Type B pancreatic cell (in vitro differentiated cells): Measurements from ENCODE around the gene CRYBB1. TPM values are rescaled to one million over a fixed set of nuclear protein-coding genes. Genes with fewer than 3 reads are reported as not detected.

Experiments
- DNase-seq: peaks from one replicate; pipeline ENCODE4 v3.0.0; 2021; ENCODE audit warnings: mixed read lengths; ENCODE audit not compliant: unreplicated experiment; ENCODE audit errors: extremely low spot score
- H3K27ac Mint-ChIP-seq: 2 replicates; pipeline ENCODE4 v1.8.0; 2021; ENCODE audit warnings: mild to moderate bottlenecking, mixed read lengths
- H3K27me3 Mint-ChIP-seq: 2 replicates; pipeline ENCODE4 v1.8.0; 2021; ENCODE audit warnings: mixed read lengths
- H3K36me3 Mint-ChIP-seq: 2 replicates; pipeline ENCODE4 v1.8.0; 2021; ENCODE audit warnings: mixed read lengths
- H3K4me1 Mint-ChIP-seq: one replicate; pipeline ENCODE4 v1.8.0; 2021; ENCODE audit warnings: mixed read lengths; ENCODE audit not compliant: unreplicated experiment
- H3K4me3 Mint-ChIP-seq: 2 replicates; pipeline ENCODE4 v1.8.0; 2021; ENCODE audit warnings: mild to moderate bottlenecking, mixed read lengths
- H3K9me3 Mint-ChIP-seq: 2 replicates; pipeline ENCODE4 v1.8.0; 2021; ENCODE audit warnings: mixed read lengths
- total RNA-seq: library from RNA; stranded (reverse); gene quantifications from 2 replicates; pipeline ENCODE4 v1.2.1, GENCODE V29; 2021; ENCODE audit warnings: low replicate concordance
- TF ChIP-seq, protein P1 (sequence below): fragments of 200-600 bp; sonication (generic); conservative IDR thresholded peaks from 2 replicates; pipeline ENCODE4 v1.5.0; 2021; ENCODE audit warnings: antibody characterized with exemption, mild to moderate bottlenecking

Gene CRYBB1
- total RNA-seq, 1 donor from 2014 or later = 4.6 TPM

DNA sequence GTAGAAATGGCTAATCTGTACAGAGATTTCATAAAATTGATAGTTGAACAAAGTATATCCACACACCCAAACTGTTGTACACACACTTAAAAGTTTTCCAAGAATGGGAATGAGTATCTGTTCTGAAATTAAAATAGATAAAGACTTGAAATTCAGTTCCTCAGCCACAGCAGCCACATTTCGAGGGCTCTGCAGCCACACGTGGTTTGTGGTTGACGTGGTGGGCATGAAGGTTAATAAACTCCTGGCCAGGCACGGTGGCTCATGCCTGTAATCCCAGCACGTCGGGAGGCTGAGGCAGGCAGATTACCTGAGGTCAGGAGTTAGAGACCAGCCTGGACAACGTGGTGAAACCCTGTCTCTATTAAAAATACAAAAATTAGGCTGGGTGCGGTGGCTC lies 51.9 kb downstream of the CRYBB1 start:
- TF ChIP-seq, protein P1, sequence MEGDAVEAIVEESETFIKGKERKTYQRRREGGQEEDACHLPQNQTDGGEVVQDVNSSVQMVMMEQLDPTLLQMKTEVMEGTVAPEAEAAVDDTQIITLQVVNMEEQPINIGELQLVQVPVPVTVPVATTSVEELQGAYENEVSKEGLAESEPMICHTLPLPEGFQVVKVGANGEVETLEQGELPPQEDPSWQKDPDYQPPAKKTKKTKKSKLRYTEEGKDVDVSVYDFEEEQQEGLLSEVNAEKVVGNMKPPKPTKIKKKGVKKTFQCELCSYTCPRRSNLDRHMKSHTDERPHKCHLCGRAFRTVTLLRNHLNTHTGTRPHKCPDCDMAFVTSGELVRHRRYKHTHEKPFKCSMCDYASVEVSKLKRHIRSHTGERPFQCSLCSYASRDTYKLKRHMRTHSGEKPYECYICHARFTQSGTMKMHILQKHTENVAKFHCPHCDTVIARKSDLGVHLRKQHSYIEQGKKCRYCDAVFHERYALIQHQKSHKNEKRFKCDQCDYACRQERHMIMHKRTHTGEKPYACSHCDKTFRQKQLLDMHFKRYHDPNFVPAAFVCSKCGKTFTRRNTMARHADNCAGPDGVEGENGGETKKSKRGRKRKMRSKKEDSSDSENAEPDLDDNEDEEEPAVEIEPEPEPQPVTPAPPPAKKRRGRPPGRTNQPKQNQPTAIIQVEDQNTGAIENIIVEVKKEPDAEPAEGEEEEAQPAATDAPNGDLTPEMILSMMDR = no peak
- Mint-ChIP-seq H3K4me1 (peaks cover 14% of the 10 kb centered on the region), H3K27ac (no peak overlapping the region)

DNA sequence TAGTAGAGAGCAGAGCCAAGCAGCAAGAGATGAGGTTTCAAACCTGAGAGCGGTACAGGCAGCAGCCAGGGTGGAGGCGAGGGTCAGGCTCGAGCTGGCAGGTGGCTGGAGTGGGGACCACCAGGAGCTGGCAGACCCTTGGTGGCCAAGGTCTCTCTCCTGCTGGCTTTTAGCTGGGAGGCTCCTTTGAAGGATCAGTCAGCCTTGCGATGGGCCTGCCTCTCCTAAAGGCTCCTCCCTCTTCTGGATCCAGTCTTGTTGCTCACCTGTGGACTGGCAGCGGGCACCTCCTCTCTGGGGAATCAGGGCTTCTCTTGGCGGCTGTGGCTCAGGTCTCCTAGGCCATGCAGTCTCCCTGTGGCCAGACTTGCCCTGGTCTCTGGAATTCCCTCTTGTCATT lies 52.6 kb downstream of the CRYBB1 start:
- no peak overlapping the region for H3K4me3 Mint-ChIP-seq
- H3K9me3 Mint-ChIP-seq = no peaks in the 10 kb centered on the region
- H3K27ac Mint-ChIP-seq = no peak overlapping the region
- H3K36me3 Mint-ChIP-seq = no peaks in the 10 kb centered on the region
- TF ChIP-seq, protein P1 = no peak
- DNase-seq = no peak
- no peaks in the 10 kb centered on the region for H3K27me3 Mint-ChIP-seq
- H3K4me1 Mint-ChIP-seq = peaks cover 8% of the 10 kb centered on the region

More for the DNA sequence above, 51.9 kb downstream of the CRYBB1 start:
- no peak for DNase-seq
- H3K4me3 Mint-ChIP-seq = no peak overlapping the region
- no peaks in the 10 kb centered on the region for H3K9me3 Mint-ChIP-seq
- H3K27me3 Mint-ChIP-seq = no peaks in the 10 kb centered on the region
- H3K36me3 Mint-ChIP-seq = no peaks in the 10 kb centered on the region

DNA sequence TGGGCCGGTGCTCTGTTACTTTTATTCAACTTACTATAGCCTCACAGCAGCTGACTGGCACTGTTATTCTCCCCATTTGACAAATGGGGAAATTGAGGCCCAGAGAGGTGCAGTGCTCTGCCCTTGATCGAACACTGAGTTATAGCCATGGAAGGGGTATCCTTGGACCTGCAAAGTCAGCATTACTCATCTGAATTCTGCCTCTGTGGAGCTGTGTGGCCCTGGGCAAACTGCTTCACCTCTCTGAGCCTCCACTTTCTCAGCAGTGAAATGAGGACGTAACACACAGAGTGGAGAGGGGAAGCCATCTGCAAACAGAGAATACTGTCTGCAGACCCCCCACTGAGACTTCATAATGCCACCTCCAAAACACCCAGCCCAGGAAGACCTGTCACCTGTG lies 53.2 kb downstream of the CRYBB1 start:
- Mint-ChIP-seq H3K9me3 (no peaks in the 10 kb centered on the region), H3K27me3 (no peaks in the 10 kb centered on the region), H3K4me3 (no peak overlapping the region), H3K27ac (no peak overlapping the region), H3K36me3 (no peaks in the 10 kb centered on the region), H3K4me1 (peaks cover 8% of the 10 kb centered on the region)
- TF ChIP-seq, protein P1 = no peak
- no peak for DNase-seq

DNA sequence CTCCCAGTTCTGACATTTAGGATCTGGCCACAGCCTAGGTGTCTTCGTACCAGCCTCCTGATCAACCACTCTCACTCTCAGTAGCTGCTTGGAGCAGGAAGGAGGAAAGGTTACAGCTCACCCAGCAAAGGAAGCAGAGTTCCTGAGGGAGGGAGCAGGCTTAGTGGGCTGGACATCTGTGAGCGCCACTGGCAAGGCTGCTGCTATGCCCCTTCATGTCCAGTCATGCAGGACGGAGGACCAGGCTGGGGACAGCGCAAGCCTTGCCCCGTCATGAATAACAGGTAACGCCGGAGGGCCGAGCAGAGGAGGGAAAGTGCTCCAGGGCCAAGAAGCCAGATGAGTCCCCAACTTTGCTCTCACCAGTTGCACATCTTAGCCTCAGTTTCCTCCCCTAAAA lies 53.6 kb downstream of the CRYBB1 start:
- Mint-ChIP-seq H3K9me3 (no peaks in the 10 kb centered on the region), H3K27ac (no peak overlapping the region), H3K36me3 (no peaks in the 10 kb centered on the region), H3K4me1 (peaks cover 8% of the 10 kb centered on the region), H3K27me3 (no peaks in the 10 kb centered on the region), H3K4me3 (no peak overlapping the region)
- TF ChIP-seq, protein P1 = no peak
- DNase-seq = no peak

DNA sequence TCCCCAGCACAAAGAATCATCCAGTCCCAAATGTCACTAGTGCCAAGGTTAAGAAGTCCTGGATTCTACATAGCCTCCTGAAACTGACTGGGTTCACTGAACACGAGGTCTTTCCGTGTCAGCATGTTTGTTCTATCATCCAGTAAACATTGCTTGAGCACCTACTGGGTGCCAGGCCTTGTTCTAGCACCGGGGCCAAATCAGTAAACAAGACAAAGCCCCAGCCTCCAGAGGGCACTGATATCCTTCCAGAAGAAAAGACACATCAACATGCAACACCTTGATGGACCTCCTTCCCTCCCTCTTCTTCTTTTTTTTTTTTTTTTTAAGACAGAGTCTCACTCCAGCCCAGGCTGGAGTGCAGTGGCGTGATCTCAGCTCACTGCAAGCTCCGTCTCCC lies 54.8 kb downstream of the CRYBB1 start:
- Mint-ChIP-seq H3K36me3 (no peaks in the 10 kb centered on the region), H3K4me1 (peaks cover 8% of the 10 kb centered on the region), H3K27me3 (no peaks in the 10 kb centered on the region), H3K9me3 (no peaks in the 10 kb centered on the region), H3K27ac (no peak overlapping the region), H3K4me3 (no peak overlapping the region)
- no peak for DNase-seq
- TF ChIP-seq, protein P1 = no peak
